WTC11 (cell line): ENCODE measurements around the gene ABHD1. TPM values are rescaled to one million over a fixed set of nuclear protein-coding genes. Genes with fewer than 3 reads are reported as not detected.

Experiments
- ATAC-seq: fragments of 200-7000 bp; cut with Tn5 transposase; 2 replicates; pipeline ENCODE4 v1.10.0; 2021; ENCODE audit warnings: mild to moderate bottlenecking, moderate library complexity
- CTCF ChIA-PET: fragments of 300-600 bp; sonication (Branson Sonifier 250); formaldehyde crosslinking; loops from one replicate; lab custom pipeline; 2021; ENCODE audit warnings: antibody characterized with exemption; lab: Charles Lee
- POLR2A ChIA-PET: fragments of 350-600 bp; sonication (Branson Sonifier 250); formaldehyde crosslinking; loops from one replicate; lab custom pipeline; 2021; ENCODE audit warnings: antibody characterized with exemption; lab: Charles Lee
- DNase-seq: peaks from one replicate; pipeline ENCODE4 v3.0.0; 2021; ENCODE audit warnings: low spot score
- H3K27ac Mint-ChIP-seq: 2 replicates; pipeline ENCODE4 v1.8.0; 2021; ENCODE audit warnings: mixed read lengths
- H3K27me3 Mint-ChIP-seq: 2 replicates; pipeline ENCODE4 v1.8.0; 2021; ENCODE audit warnings: low read depth, mild to moderate bottlenecking, moderate library complexity, mixed read lengths
- H3K36me3 Mint-ChIP-seq: 2 replicates; pipeline ENCODE4 v1.8.0; 2021; ENCODE audit warnings: mixed read lengths
- H3K4me1 Mint-ChIP-seq: 2 replicates; pipeline ENCODE4 v1.8.0; 2022; ENCODE audit warnings: mixed read lengths
- H3K4me3 Mint-ChIP-seq: 2 replicates; pipeline ENCODE4 v1.8.0; 2021; ENCODE audit warnings: mild to moderate bottlenecking, moderate library complexity, mixed read lengths
- H3K9me3 Mint-ChIP-seq: 2 replicates; pipeline ENCODE4 v1.8.0; 2021; ENCODE audit warnings: mixed read lengths
- ARID4B ChIP-seq: sonication (generic); formaldehyde crosslinking; IDR thresholded peaks from 2 replicates; pipeline ENCODE4 v1.8.0; 2023; ENCODE audit warnings: missing genetic modification reagents, mild to moderate bottlenecking, borderline replicate concordance
- ATF2 ChIP-seq: sonication (generic); formaldehyde crosslinking; IDR thresholded peaks from 2 replicates; pipeline ENCODE4 v1.8.1; 2022; ENCODE audit warnings: low read depth, missing genetic modification reagents, borderline replicate concordance
- ELF4 ChIP-seq: sonication (generic); formaldehyde crosslinking; IDR thresholded peaks from 2 replicates; pipeline ENCODE4 v1.8.1; 2022; ENCODE audit warnings: low read depth, mild to moderate bottlenecking, moderate library complexity, missing genetic modification reagents
- EMX1 ChIP-seq: fragments of 250-450 bp; sonication (Bioruptor Pico); IDR thresholded peaks from 2 replicates; pipeline ENCODE4 v1.8.0; 2021; ENCODE audit warnings: mild to moderate bottlenecking
- FOXJ3 ChIP-seq: sonication (generic); formaldehyde crosslinking; IDR thresholded peaks from 2 replicates; pipeline ENCODE4 v1.9.0; 2021; ENCODE audit warnings: missing genetic modification reagents, mild to moderate bottlenecking, borderline replicate concordance
- GTF2I ChIP-seq: fragments of 250-450 bp; sonication (Bioruptor Pico); conservative IDR thresholded peaks from 2 replicates; pipeline ENCODE4 v1.4.0; 2021; ENCODE audit warnings: mild to moderate bottlenecking
- NFATC4 ChIP-seq: fragments of 250-450 bp; sonication (Bioruptor Pico); IDR thresholded peaks from 2 replicates; pipeline ENCODE4 v1.9.0; 2021; ENCODE audit warnings: mild to moderate bottlenecking
- NR2C2 ChIP-seq: sonication (generic); formaldehyde crosslinking; IDR thresholded peaks from 2 replicates; pipeline ENCODE4 v1.8.0; 2022; ENCODE audit warnings: mild to moderate bottlenecking, missing genetic modification reagents
- PREB ChIP-seq: sonication (generic); formaldehyde crosslinking; IDR thresholded peaks from 2 replicates; pipeline ENCODE4 v1.8.1; 2022; ENCODE audit warnings: mild to moderate bottlenecking, missing genetic modification reagents, moderate library complexity, borderline replicate concordance
- PRRX2 ChIP-seq: fragments of 250-450 bp; sonication (Bioruptor Pico); IDR thresholded peaks from 2 replicates; pipeline ENCODE4 v1.8.0; 2021; ENCODE audit warnings: mild to moderate bottlenecking
- RORB ChIP-seq: fragments of 250-450 bp; sonication (Bioruptor Pico); IDR thresholded peaks from 2 replicates; pipeline ENCODE4 v1.9.0; 2021; ENCODE audit warnings: mild to moderate bottlenecking
- TEAD1 ChIP-seq: sonication (generic); formaldehyde crosslinking; IDR thresholded peaks from 2 replicates; pipeline ENCODE4 v1.8.0; 2022; ENCODE audit warnings: mild to moderate bottlenecking, missing genetic modification reagents
- TEAD4 ChIP-seq: sonication (generic); formaldehyde crosslinking; IDR thresholded peaks from 2 replicates; pipeline ENCODE4 v1.8.0; 2022; ENCODE audit warnings: mild to moderate bottlenecking, missing genetic modification reagents
- USF1 ChIP-seq: sonication (generic); formaldehyde crosslinking; IDR thresholded peaks from 2 replicates; pipeline ENCODE4 v1.8.0; 2022; ENCODE audit warnings: mild to moderate bottlenecking, missing genetic modification reagents
- ZBTB21 ChIP-seq: sonication (generic); formaldehyde crosslinking; IDR thresholded peaks from 2 replicates; pipeline ENCODE4 v1.8.1; 2023; ENCODE audit warnings: mild to moderate bottlenecking, missing genetic modification reagents, borderline replicate concordance
- ZBTB43 ChIP-seq: sonication (generic); formaldehyde crosslinking; IDR thresholded peaks from 2 replicates; pipeline ENCODE4 v1.8.1; 2023; ENCODE audit warnings: mild to moderate bottlenecking, missing genetic modification reagents
- ZNF138 ChIP-seq: sonication (generic); formaldehyde crosslinking; conservative IDR thresholded peaks from 2 replicates; pipeline ENCODE4 v1.8.1; 2022; ENCODE audit warnings: mild to moderate bottlenecking, moderate library complexity, missing genetic modification reagents
- ZNF219 ChIP-seq: sonication (generic); formaldehyde crosslinking; IDR thresholded peaks from 2 replicates; pipeline ENCODE4 v1.8.0; 2023; ENCODE audit warnings: missing genetic modification reagents, mild to moderate bottlenecking, borderline replicate concordance
- ZNF232 ChIP-seq: sonication (generic); formaldehyde crosslinking; IDR thresholded peaks from 2 replicates; pipeline ENCODE4 v1.8.0; 2022; ENCODE audit warnings: mild to moderate bottlenecking, missing genetic modification reagents
- ZNF317 ChIP-seq: sonication (generic); formaldehyde crosslinking; IDR thresholded peaks from 2 replicates; pipeline ENCODE4 v1.8.1; 2023; ENCODE audit warnings: low read depth, mild to moderate bottlenecking, moderate library complexity, missing genetic modification reagents, borderline replicate concordance
- ZNF425 ChIP-seq: fragments of 250-450 bp; sonication (Bioruptor Pico); conservative IDR thresholded peaks from 2 replicates; pipeline ENCODE4 v1.9.0; 2021; ENCODE audit warnings: mild to moderate bottlenecking
- ZSCAN18 ChIP-seq: fragments of 250-450 bp; sonication (Bioruptor Pico); IDR thresholded peaks from 2 replicates; pipeline ENCODE4 v2.1.2; 2022; ENCODE audit warnings: mild to moderate bottlenecking, moderate library complexity
- total RNA-seq: library from RNA; stranded (reverse); gene quantifications from 3 replicates; pipeline ENCODE4 v1.2.3, GENCODE V29; 2021

Gene ABHD1
- total RNA-seq, 1 experiment from 2014 or later = 0.31 TPM

- TF ChIP-seq PREB (CRISPR knock-in tag) (no peak), GTF2I (CRISPR knock-in tag) (no peak), ZBTB21 (no peak), USF1 (CRISPR knock-in tag) (no peak), ARID4B (CRISPR knock-in tag) (no peak), TEAD4 (CRISPR knock-in tag) (no peak), ZSCAN18 (CRISPR knock-in tag) (no peak), NR2C2 (CRISPR knock-in tag) (no peak), ZNF219 (CRISPR knock-in tag) (no peak)
Measured at GRCh38 chr2:27143285-27143684, 19.7 kb downstream of the ABHD1 start (continued).

GRCh38 chr2:27145682-27146081, 22.1 kb downstream of the ABHD1 start:
- no peaks in the 10 kb centered on the region for H3K4me1 Mint-ChIP-seq
- 0 out of 2 replicates have a peak, but pooled peaks cover 7% of the 10 kb centered on the region for H3K27me3 Mint-ChIP-seq
- CTCF ChIA-PET = interaction anchor here (1.3 to 2.5 kb wide), 3 partner anchors 12 to 147 kb away, joined by 3 to 9 read pairs (median 7); partner anchors contain the start of gene PREB
- H3K9me3 Mint-ChIP-seq = no peaks in the 10 kb centered on the region
- H3K36me3 Mint-ChIP-seq = no peaks in the 10 kb centered on the region
- no peak for TF ChIP-seq NFATC4 (CRISPR knock-in tag)
- no peak for TF ChIP-seq FOXJ3 (CRISPR knock-in tag)
- TF ChIP-seq TEAD1 (CRISPR knock-in tag) = no peak
- no peak for TF ChIP-seq ZNF317
- no peak for TF ChIP-seq PRRX2 (CRISPR knock-in tag)
- TF ChIP-seq ZBTB43 (CRISPR knock-in tag) = no peak
- TF ChIP-seq NR2C2 (CRISPR knock-in tag) = no peak
- TF ChIP-seq EMX1 (CRISPR knock-in tag) = no peak
- TF ChIP-seq USF1 (CRISPR knock-in tag) = no peak
- no peak for TF ChIP-seq ZNF232 (CRISPR knock-in tag)
- no peak for TF ChIP-seq ZNF138 (CRISPR knock-in tag)
- TF ChIP-seq ZNF425 = no peak
- no peak for TF ChIP-seq ATF2 (CRISPR knock-in tag)
- TF ChIP-seq ZNF219 (CRISPR knock-in tag) = no peak
- no peak for TF ChIP-seq ELF4
- TF ChIP-seq RORB (CRISPR knock-in tag) = no peak
- POLR2A ChIA-PET = no interaction called here
- H3K4me3 Mint-ChIP-seq = no peak overlapping the region
- ATAC-seq (no peak), DNase-seq (no peak)
- no peak overlapping the region for H3K27ac Mint-ChIP-seq
